ENCODE measurements around the gene MICB. TPM values are rescaled to one million over a fixed set of nuclear protein-coding genes. Genes with fewer than 3 reads are reported as not detected.

MICB gene
- total RNA-seq, 2 donors from 2014 or later = 18.7 to 22.3 TPM

- Mint-ChIP-seq H3K36me3 (ENCODE audit: insufficient read depth in 2 of 2) (peaks cover 21 to 41% of the 10 kb centered on the region in 2 donors), H3K9me3 (no peaks in the 10 kb centered on the region), H3K27me3 (ENCODE audit: low read depth) (no peaks in the 10 kb centered on the region), H3K27ac (no peak overlapping the region), H3K4me3 (no peak overlapping the region), H3K4me1 (ENCODE audit: low read depth) (peaks cover 25% of the 10 kb centered on the region)
- DNase-seq = no peak
- ATAC-seq (replicated peaks in 1 of 2) = no peak
Measured at GRCh38 chr6:31530659-31531058, 32.7 kb downstream of the MICB start.

- Mint-ChIP-seq H3K36me3 (ENCODE audit: insufficient read depth in 2 of 2) (peaks cover 23 to 46% of the 10 kb centered on the region in 2 donors), H3K27me3 (ENCODE audit: low read depth) (no peaks in the 10 kb centered on the region), H3K4me3 (no peak overlapping the region), H3K4me1 (ENCODE audit: low read depth) (peaks cover 30% of the 10 kb centered on the region), H3K27ac (no peak overlapping the region), H3K9me3 (no peaks in the 10 kb centered on the region)
- no peak for DNase-seq
- no peak for ATAC-seq (replicated peaks in 1 of 2)
Measured at GRCh38 chr6:31531162-31531561, 33.2 kb downstream of the MICB start.

GRCh38 chr6:31531771-31532643 lies 34.1 kb downstream of the MICB start:
- Mint-ChIP-seq H3K27ac (no peak overlapping the region), H3K4me1 (ENCODE audit: low read depth) (peaks cover 37% of the 10 kb centered on the region), H3K27me3 (ENCODE audit: low read depth) (no peaks in the 10 kb centered on the region), H3K4me3 (no peak overlapping the region), H3K36me3 (ENCODE audit: insufficient read depth in 2 of 2) (peaks cover 23 to 53% of the 10 kb centered on the region in 2 donors), H3K9me3 (no peaks in the 10 kb centered on the region)
- ATAC-seq (replicated peaks in 1 of 2) (no peak), DNase-seq (no peak)

GRCh38 chr6:31532644-31533454 lies 34.9 kb downstream of the MICB start:
- H3K4me1 Mint-ChIP-seq (ENCODE audit: low read depth) = peaks cover 44% of the 10 kb centered on the region
- H3K27ac Mint-ChIP-seq = peak overlapping the region; percentile 86
- ATAC-seq (replicated peaks in 1 of 2) (no peak), DNase-seq (no peak)
- peaks cover 25 to 57% of the 10 kb centered on the region in 2 donors for H3K36me3 Mint-ChIP-seq (ENCODE audit: insufficient read depth in 2 of 2)
- no peaks in the 10 kb centered on the region for H3K27me3 Mint-ChIP-seq (ENCODE audit: low read depth)
- no peaks in the 10 kb centered on the region for H3K9me3 Mint-ChIP-seq
- H3K4me3 Mint-ChIP-seq = no peak overlapping the region

- ATAC-seq (replicated peaks in 1 of 2) = peak in 1 of 2 donors; percentile 38
- Mint-ChIP-seq H3K36me3 (ENCODE audit: insufficient read depth in 2 of 2) (peaks cover 28 to 60% of the 10 kb centered on the region in 2 donors), H3K27me3 (ENCODE audit: low read depth) (no peaks in the 10 kb centered on the region), H3K4me3 (no peak overlapping the region), H3K27ac (peak overlapping the region; percentile 86), H3K9me3 (no peaks in the 10 kb centered on the region), H3K4me1 (ENCODE audit: low read depth) (peaks cover 48% of the 10 kb centered on the region)
- no peak for DNase-seq
Measured at GRCh38 chr6:31533455-31533841, 35.5 kb downstream of the MICB start.

- Mint-ChIP-seq H3K36me3 (ENCODE audit: insufficient read depth in 2 of 2) (peaks cover 33 to 65% of the 10 kb centered on the region in 2 donors), H3K4me1 (ENCODE audit: low read depth) (peaks cover 53% of the 10 kb centered on the region), H3K9me3 (no peaks in the 10 kb centered on the region), H3K4me3 (no peak overlapping the region), H3K27me3 (ENCODE audit: low read depth) (no peaks in the 10 kb centered on the region), H3K27ac (peak overlapping the region; percentile 55)
- DNase-seq (no peak), ATAC-seq (replicated peaks in 1 of 2) (no peak)
Measured at GRCh38 chr6:31534011-31534410, 36.1 kb downstream of the MICB start.

GRCh38 chr6:31534521-31535040 lies 36.6 kb downstream of the MICB start:
- Mint-ChIP-seq H3K27me3 (ENCODE audit: low read depth) (no peaks in the 10 kb centered on the region), H3K4me1 (ENCODE audit: low read depth) (peaks cover 59% of the 10 kb centered on the region), H3K9me3 (no peaks in the 10 kb centered on the region), H3K27ac (no peak overlapping the region), H3K36me3 (ENCODE audit: insufficient read depth in 2 of 2) (peaks cover 39 to 71% of the 10 kb centered on the region in 2 donors), H3K4me3 (no peak overlapping the region)
- ATAC-seq (replicated peaks in 1 of 2) (no peak), DNase-seq (no peak)

- peak overlapping the region; percentile 9 for H3K27ac Mint-ChIP-seq
Measured at GRCh38 chr6:31535538-31536324, 37.8 kb downstream of the MICB start.

GRCh38 chr6:31538805-31539400 lies 41.0 kb downstream of the MICB start:
- no peak for DNase-seq
- Mint-ChIP-seq H3K9me3 (no peaks in the 10 kb centered on the region), H3K4me3 (peak overlapping the region; percentile 83 to 99), H3K27me3 (ENCODE audit: low read depth) (no peaks in the 10 kb centered on the region), H3K27ac (peak overlapping the region; percentile 96), H3K4me1 (ENCODE audit: low read depth) (peaks cover 56% of the 10 kb centered on the region), H3K36me3 (ENCODE audit: insufficient read depth in 2 of 2) (peaks cover 41 to 70% of the 10 kb centered on the region in 2 donors)
- no peak for ATAC-seq (replicated peaks in 1 of 2)

More at GRCh38 chr6:31535538-31536324, 37.8 kb downstream of the MICB start:
- Mint-ChIP-seq H3K4me1 (ENCODE audit: low read depth) (peaks cover 69% of the 10 kb centered on the region), H3K4me3 (peak overlapping the region in 1 of 2 donors; percentile 0), H3K27me3 (ENCODE audit: low read depth) (no peaks in the 10 kb centered on the region), H3K9me3 (no peaks in the 10 kb centered on the region), H3K36me3 (ENCODE audit: insufficient read depth in 2 of 2) (peaks cover 41 to 71% of the 10 kb centered on the region in 2 donors)
- ATAC-seq (replicated peaks in 1 of 2) (peak in 1 of 2 donors; percentile 11), DNase-seq (no peak)

- DNase-seq (no peak), ATAC-seq (replicated peaks in 1 of 2) (no peak)
- Mint-ChIP-seq H3K9me3 (no peaks in the 10 kb centered on the region), H3K27me3 (ENCODE audit: low read depth) (no peaks in the 10 kb centered on the region), H3K27ac (peak overlapping the region; percentile 96), H3K4me3 (peak overlapping the region; percentile 83 to 99), H3K4me1 (ENCODE audit: low read depth) (peaks cover 48% of the 10 kb centered on the region), H3K36me3 (ENCODE audit: insufficient read depth in 2 of 2) (peaks cover 34 to 53% of the 10 kb centered on the region in 2 donors)
Measured at GRCh38 chr6:31540640-31541039, 42.7 kb downstream of the MICB start.

- peak; percentile 60 to 70 for DNase-seq
- peak overlapping the region; percentile 96 for H3K27ac Mint-ChIP-seq
- no peaks in the 10 kb centered on the region for H3K27me3 Mint-ChIP-seq (ENCODE audit: low read depth)
- peak; percentile 8 to 12 for ATAC-seq (replicated peaks in 1 of 2)
- H3K9me3 Mint-ChIP-seq = no peaks in the 10 kb centered on the region
- peaks cover 32 to 48% of the 10 kb centered on the region in 2 donors for H3K36me3 Mint-ChIP-seq (ENCODE audit: insufficient read depth in 2 of 2)
- H3K4me1 Mint-ChIP-seq (ENCODE audit: low read depth) = peaks cover 48% of the 10 kb centered on the region
- H3K4me3 Mint-ChIP-seq = peak overlapping the region; percentile 83 to 99
Measured at GRCh38 chr6:31541059-31541657, 43.2 kb downstream of the MICB start.
